C4-2B (cell line): ENCODE results near the gene NFYA.
"Not testable (repeated sequence)": the region's sequence is repeated elsewhere in the genome, so short reads cannot be mapped to it uniquely, and the experiment has no call there.

Source experiments
- H3K27ac ChIP-seq: fragments of 450-650 bp; 2 replicates; pipeline ENCODE4 v1.5.1; 2017
- CTCF ChIP-seq: fragments of 450-650 bp; conservative IDR thresholded peaks from 2 replicates; pipeline ENCODE4 v1.5.1; 2017; ENCODE audit warnings: mild to moderate bottlenecking
- ZFX ChIP-seq: fragments of 450-650 bp; IDR thresholded peaks from 2 replicates; pipeline ENCODE4 v1.6.1; 2017

NFYA gene

GRCh38 chr6:41100871-41101287 is 28.1 kb downstream of the NFYA start:
- TF ChIP-seq ZFX (no peak), CTCF (no peak)
- H3K27ac ChIP-seq = no peak overlapping the region

- TF ChIP-seq ZFX = no peak
- no peak overlapping the region for H3K27ac ChIP-seq
Observed at GRCh38 chr6:41103847-41104246, 31.1 kb downstream of the NFYA start.

GRCh38 chr6:41111017-41111416 is 38.2 kb downstream of the NFYA start:
- TF ChIP-seq ZFX (no peak), CTCF (no peak)
- no peak overlapping the region for H3K27ac ChIP-seq

GRCh38 chr6:41115027-41115426 is 42.3 kb downstream of the NFYA start:
- H3K27ac ChIP-seq = not testable (repeated sequence)

- TF ChIP-seq CTCF (no peak), ZFX (no peak)
- no peak overlapping the region for H3K27ac ChIP-seq
Observed at GRCh38 chr6:41119508-41119907, 46.7 kb downstream of the NFYA start.

GRCh38 chr6:41120058-41120457 is 47.3 kb downstream of the NFYA start:
- no peak for TF ChIP-seq ZFX
- TF ChIP-seq CTCF = no peak
- H3K27ac ChIP-seq = no peak overlapping the region

GRCh38 chr6:41122373-41122772 is 49.6 kb downstream of the NFYA start:
- no peak overlapping the region for H3K27ac ChIP-seq
- no peak for TF ChIP-seq ZFX
- TF ChIP-seq CTCF = no peak

GRCh38 chr6:41122918-41123317 is 50.1 kb downstream of the NFYA start:
- TF ChIP-seq CTCF = no peak
- TF ChIP-seq ZFX = no peak
- no peak overlapping the region for H3K27ac ChIP-seq

- TF ChIP-seq ZFX (no peak), CTCF (no peak)
- H3K27ac ChIP-seq = no peak overlapping the region
Observed at GRCh38 chr6:41125282-41125681, 52.5 kb downstream of the NFYA start.
